ENCODE results near the gene ADAMTS13.

ADAMTS13 gene

GRCh38 chr9:133453651-133454050, 31.5 kb downstream of the ADAMTS13 start:
- Mint-ChIP-seq H3K4me1 (no peaks in the 10 kb centered on the region), H3K9me3 (no peaks in the 10 kb centered on the region), H3K27ac (no peak overlapping the region), H3K4me3 (no peak overlapping the region), H3K27me3 (no peaks in the 10 kb centered on the region), H3K36me3 (no peaks in the 10 kb centered on the region)

GRCh38 chr9:133454325-133454724, 32.2 kb downstream of the ADAMTS13 start:
- H3K36me3 Mint-ChIP-seq: no peaks in the 10 kb centered on the region
- H3K4me3 Mint-ChIP-seq: no peak overlapping the region
- H3K27me3 Mint-ChIP-seq: no peaks in the 10 kb centered on the region
- no peaks in the 10 kb centered on the region for H3K4me1 Mint-ChIP-seq
- H3K9me3 Mint-ChIP-seq: no peaks in the 10 kb centered on the region
- H3K27ac Mint-ChIP-seq: no peak overlapping the region

DNA sequence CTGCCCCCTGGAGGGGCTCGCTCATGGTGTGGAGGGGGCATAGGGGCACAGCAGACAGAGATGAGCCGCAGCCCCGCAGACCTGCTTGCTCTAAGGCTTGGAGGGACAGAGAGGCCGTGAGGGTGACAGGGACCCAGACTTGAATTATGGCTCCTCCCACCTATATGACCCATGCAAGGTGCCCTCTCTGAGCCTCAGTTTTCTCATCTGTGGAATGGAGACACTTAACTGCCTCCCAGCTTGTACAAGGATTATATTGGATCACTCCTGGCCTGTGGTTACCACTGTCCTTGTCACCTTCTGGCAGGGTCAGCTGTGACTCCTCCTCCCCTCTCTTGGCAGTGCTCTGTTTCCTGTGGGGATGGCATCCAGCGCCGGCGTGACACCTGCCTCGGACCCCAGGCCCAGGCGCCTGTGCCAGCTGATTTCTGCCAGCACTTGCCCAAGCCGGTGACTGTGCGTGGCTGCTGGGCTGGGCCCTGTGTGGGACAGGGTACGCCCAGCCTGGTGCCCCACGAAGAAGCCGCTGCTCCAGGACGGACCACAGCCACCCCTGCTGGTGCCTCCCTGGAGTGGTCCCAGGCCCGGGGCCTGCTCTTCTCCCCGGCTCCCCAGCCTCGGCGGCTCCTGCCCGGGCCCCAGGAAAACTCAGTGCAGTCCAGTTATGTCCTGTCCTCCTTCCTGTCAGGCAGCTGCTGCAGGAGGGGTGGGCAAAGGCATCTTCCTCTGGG, 32.9 kb downstream of the ADAMTS13 start:
- Mint-ChIP-seq H3K4me3 (no peak overlapping the region), H3K27me3 (no peaks in the 10 kb centered on the region), H3K36me3 (no peaks in the 10 kb centered on the region)

DNA sequence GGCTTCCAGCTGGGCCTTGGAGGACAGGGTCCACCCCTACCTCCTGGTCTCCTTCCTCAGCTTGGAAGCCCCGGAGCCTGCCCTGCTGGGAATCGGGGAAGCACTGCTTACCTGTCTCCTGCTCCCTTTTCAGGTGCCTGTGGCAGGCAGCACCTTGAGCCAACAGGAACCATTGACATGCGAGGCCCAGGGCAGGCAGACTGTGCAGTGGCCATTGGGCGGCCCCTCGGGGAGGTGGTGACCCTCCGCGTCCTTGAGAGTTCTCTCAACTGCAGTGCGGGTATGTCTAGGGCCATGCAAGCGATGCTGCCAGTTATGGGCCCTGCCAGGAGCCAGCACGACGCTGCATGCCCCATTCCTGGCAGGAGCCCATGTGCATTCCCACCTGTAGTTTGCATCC, 33.8 kb downstream of the ADAMTS13 start:
- no peaks in the 10 kb centered on the region for H3K4me1 Mint-ChIP-seq
- no peak overlapping the region for H3K27ac Mint-ChIP-seq
- H3K9me3 Mint-ChIP-seq: no peaks in the 10 kb centered on the region
- no peaks in the 10 kb centered on the region for H3K36me3 Mint-ChIP-seq
- H3K4me3 Mint-ChIP-seq: no peak overlapping the region
- no peaks in the 10 kb centered on the region for H3K27me3 Mint-ChIP-seq

More for the DNA sequence above, 32.9 kb downstream of the ADAMTS13 start:
- no peak overlapping the region for H3K27ac Mint-ChIP-seq
- H3K9me3 Mint-ChIP-seq: no peaks in the 10 kb centered on the region
- H3K4me1 Mint-ChIP-seq: no peaks in the 10 kb centered on the region

- Mint-ChIP-seq H3K4me3 (no peak overlapping the region), H3K36me3 (no peaks in the 10 kb centered on the region)
These were observed 34.2 kb downstream of the ADAMTS13 start for GRCh38 chr9:133456409-133456808.

GRCh38 chr9:133457233-133457632, 35.1 kb downstream of the ADAMTS13 start:
- no peaks in the 10 kb centered on the region for H3K4me1 Mint-ChIP-seq
- H3K36me3 Mint-ChIP-seq: no peaks in the 10 kb centered on the region
- no peak overlapping the region for H3K27ac Mint-ChIP-seq
- no peaks in the 10 kb centered on the region for H3K27me3 Mint-ChIP-seq
- no peak overlapping the region for H3K4me3 Mint-ChIP-seq
- H3K9me3 Mint-ChIP-seq: no peaks in the 10 kb centered on the region

More at GRCh38 chr9:133456409-133456808, 34.2 kb downstream of the ADAMTS13 start:
- no peaks in the 10 kb centered on the region for H3K4me1 Mint-ChIP-seq
- no peak overlapping the region for H3K27ac Mint-ChIP-seq
- no peaks in the 10 kb centered on the region for H3K9me3 Mint-ChIP-seq
- no peaks in the 10 kb centered on the region for H3K27me3 Mint-ChIP-seq

GRCh38 chr9:133457748-133458147, 35.6 kb downstream of the ADAMTS13 start:
- Mint-ChIP-seq H3K4me3 (no peak overlapping the region), H3K27ac (no peak overlapping the region), H3K27me3 (no peaks in the 10 kb centered on the region), H3K9me3 (no peaks in the 10 kb centered on the region), H3K4me1 (no peaks in the 10 kb centered on the region), H3K36me3 (no peaks in the 10 kb centered on the region)

DNA sequence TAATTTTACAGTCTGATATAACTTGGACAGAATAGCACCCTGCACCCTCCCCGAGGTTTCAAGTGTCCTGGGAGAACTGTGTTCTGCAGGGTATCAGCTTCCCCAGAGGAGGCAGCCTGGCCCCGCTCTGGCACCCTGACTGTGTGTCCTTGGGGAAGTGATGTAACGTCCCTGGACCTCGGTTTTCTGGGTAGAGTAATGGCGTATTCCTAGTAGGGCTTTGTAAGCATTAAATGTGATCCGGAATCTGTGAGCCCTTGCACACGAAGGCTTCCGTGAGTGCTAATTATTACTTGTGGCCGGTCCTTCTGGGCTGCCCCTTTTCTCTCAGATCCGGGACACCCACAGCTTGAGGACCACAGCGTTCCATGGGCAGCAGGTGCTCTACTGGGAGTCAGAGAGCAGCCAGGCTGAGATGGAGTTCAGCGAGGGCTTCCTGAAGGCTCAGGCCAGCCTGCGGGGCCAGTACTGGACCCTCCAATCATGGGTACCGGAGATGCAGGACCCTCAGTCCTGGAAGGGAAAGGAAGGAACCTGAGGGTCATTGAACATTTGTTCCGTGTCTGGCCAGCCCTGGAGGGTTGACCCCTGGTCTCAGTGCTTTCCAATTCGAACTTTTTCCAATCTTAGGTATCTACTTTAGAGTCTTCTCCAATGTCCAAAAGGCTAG, 36.6 kb downstream of the ADAMTS13 start:
- H3K27ac Mint-ChIP-seq: no peak overlapping the region

DNA sequence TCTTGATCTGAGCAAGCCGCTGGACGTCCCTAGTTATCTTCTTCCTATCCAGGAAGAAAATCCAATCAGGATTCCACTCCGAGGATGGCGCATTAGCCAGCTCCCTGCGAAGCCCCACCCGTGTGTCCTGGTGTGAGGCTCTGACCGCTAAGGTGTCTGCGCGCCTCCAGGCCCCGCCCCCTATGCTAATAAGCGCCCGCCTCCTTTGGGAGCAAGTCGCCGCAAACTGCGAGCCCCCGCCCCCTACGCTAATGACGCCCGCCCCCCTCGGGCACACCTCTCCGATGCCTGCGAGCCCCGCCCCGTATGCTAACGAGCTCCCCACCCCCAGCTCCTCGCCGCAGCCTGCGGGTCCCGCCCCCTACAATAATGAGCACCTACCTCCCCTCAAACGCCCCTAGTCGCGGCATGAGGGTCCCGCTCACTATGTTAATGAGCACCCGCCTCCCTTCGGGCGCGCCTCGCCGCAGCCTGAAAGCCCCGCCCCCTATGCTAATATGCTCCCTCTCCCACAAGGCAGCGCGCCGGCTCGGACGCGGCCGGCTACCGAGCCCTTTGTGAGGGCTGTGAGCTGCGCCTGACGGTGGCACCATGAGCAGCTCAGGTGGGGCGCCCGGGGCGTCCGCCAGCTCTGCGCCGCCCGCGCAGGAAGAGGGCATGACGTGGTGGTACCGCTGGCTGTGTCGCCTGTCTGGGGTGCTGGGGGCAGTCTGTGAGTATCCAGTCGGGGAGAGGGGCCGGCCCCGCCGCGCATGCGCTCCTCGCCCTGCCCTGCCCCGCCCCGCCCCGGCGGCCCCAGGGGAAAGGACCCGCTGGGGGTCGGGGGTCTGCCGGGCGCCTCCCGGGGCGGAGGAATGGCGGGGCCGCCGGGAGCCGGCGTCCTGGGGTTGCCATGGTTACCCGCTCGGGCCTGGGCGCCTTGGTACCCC, 37.6 kb downstream of the ADAMTS13 start, which contains the start of gene CACFD1:
CACFD1 (plus strand) TSS at position 503 of the 929 bp plus-strand sequence; CDS start at position 592, 89 bp downstream.
- Mint-ChIP-seq H3K36me3 (no peaks in the 10 kb centered on the region), H3K27ac (peak within 1 kb of the TSS; percentile 72), H3K4me1 (no peaks in the 10 kb centered on the region)

More for the DNA sequence above, 36.6 kb downstream of the ADAMTS13 start:
- Mint-ChIP-seq H3K9me3 (no peaks in the 10 kb centered on the region), H3K4me3 (peak overlapping the region; percentile 88), H3K27me3 (no peaks in the 10 kb centered on the region), H3K4me1 (no peaks in the 10 kb centered on the region), H3K36me3 (no peaks in the 10 kb centered on the region)

GRCh38 chr9:133460405-133461175, 38.4 kb downstream of the ADAMTS13 start:
- Mint-ChIP-seq H3K36me3 (no peaks in the 10 kb centered on the region), H3K9me3 (no peaks in the 10 kb centered on the region), H3K27ac (peak overlapping the region; percentile 72), H3K4me3 (peak overlapping the region; percentile 71), H3K4me1 (no peaks in the 10 kb centered on the region), H3K27me3 (no peaks in the 10 kb centered on the region)

More for the DNA sequence above, 37.6 kb downstream of the ADAMTS13 start, which contains the start of gene CACFD1:
- no peaks in the 10 kb centered on the region for H3K27me3 Mint-ChIP-seq
- H3K9me3 Mint-ChIP-seq: no peaks in the 10 kb centered on the region
- H3K4me3 Mint-ChIP-seq: peak within 1 kb of the TSS; percentile 88

- H3K9me3 Mint-ChIP-seq: no peaks in the 10 kb centered on the region
- H3K27ac Mint-ChIP-seq: no peak overlapping the region
- no peaks in the 10 kb centered on the region for H3K27me3 Mint-ChIP-seq
- no peak overlapping the region for H3K4me3 Mint-ChIP-seq
- H3K36me3 Mint-ChIP-seq: no peaks in the 10 kb centered on the region
- no peaks in the 10 kb centered on the region for H3K4me1 Mint-ChIP-seq
These were observed 39.8 kb downstream of the ADAMTS13 start for GRCh38 chr9:133461975-133462374.

GRCh38 chr9:133463234-133463863, 41.2 kb downstream of the ADAMTS13 start:
- Mint-ChIP-seq H3K27ac (no peak overlapping the region), H3K9me3 (no peaks in the 10 kb centered on the region), H3K4me1 (no peaks in the 10 kb centered on the region), H3K27me3 (no peaks in the 10 kb centered on the region), H3K4me3 (no peak overlapping the region), H3K36me3 (no peaks in the 10 kb centered on the region)

DNA sequence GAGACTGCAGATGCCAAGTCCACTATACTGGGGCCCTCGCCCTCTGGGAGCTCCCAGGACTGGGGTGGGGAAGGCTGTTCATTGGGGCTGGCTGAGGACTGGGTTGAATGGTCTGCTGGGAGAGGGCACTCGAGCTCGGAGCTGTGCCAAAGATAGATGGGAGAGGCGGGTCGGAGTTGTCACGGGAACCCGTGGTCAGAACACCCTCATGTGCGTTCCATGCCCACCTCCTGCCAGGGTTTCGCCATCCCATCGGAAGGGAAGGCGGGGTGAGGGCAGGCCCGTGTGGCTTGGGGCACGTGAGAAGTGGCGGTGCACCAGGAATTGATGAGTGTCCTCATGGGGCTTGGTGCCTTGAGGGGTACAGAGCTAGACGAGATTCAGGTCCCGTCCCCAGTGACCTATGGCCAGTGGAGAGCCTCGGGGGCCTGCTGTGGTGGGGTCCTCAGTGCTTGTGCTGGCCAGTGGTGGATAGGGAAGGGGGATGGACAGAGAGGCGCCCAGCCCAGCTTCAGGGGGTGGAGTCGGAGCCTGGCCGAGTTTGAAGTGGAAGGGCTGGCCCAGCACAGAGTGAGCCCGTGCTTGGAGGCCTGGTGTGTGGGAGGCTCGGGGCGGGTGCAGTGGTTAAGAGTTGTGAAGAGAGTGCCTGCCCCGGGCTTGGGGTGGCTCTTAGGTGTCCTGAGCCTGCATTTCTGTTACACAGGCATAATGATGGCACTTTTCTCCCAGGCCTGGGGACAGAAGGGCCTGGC, 41.9 kb downstream of the ADAMTS13 start:
- Mint-ChIP-seq H3K36me3 (no peaks in the 10 kb centered on the region), H3K27me3 (no peaks in the 10 kb centered on the region), H3K4me1 (no peaks in the 10 kb centered on the region), H3K9me3 (no peaks in the 10 kb centered on the region), H3K4me3 (no peak overlapping the region), H3K27ac (no peak overlapping the region)

DNA sequence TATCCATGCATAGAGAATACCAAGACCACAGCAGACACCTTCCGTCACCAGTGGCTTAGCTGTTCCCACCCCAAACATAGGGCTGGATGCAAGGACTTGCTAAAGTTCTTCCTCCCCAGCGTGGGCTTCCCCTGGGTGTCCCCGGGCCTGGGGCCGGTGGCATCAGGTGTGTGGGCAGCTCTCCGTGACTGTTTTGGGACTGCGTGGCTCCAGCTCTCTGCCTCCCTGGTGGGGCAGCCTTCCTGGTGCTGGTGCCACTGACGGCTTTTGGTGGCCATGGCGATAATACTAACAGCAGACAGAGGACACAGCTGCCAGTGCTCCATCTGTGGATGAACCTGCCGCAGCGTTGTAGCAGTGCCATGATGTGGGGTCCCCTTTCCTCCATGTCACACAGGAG, 42.5 kb downstream of the ADAMTS13 start:
- no peaks in the 10 kb centered on the region for H3K36me3 Mint-ChIP-seq
- H3K4me3 Mint-ChIP-seq: no peak overlapping the region
- no peak overlapping the region for H3K27ac Mint-ChIP-seq
- H3K27me3 Mint-ChIP-seq: no peaks in the 10 kb centered on the region
- H3K9me3 Mint-ChIP-seq: no peaks in the 10 kb centered on the region
- no peaks in the 10 kb centered on the region for H3K4me1 Mint-ChIP-seq

Measured in activated naive CD4-positive, alpha-beta T cell treated with anti-CD3 and anti-CD28 coated beads, Interleukin-2, amount 50 U/mL, for 24 hours (primary cell).